Activated T-cell treated with anti-CD3 and anti-CD28 coated beads for 24 hours (primary cell): ENCODE results near the gene PPP2R3C.
"Not testable (repeated sequence)": the region's sequence is repeated elsewhere in the genome, so short reads cannot be mapped to it uniquely, and the experiment has no call there.

Experiments
- DNase-seq: peaks from one replicate; pipeline ENCODE4 v3.0.0-alpha.2; 2020; ENCODE audit warnings: low read depth

The PPP2R3C gene

GRCh38 chr14:35121887-35122695 is at the start of gene PPP2R3C, which contains the start of gene PRORP:
Gene PPP2R3C (minus strand): TSS chr14:35121990. CDS start chr14:35121959, 31 bp downstream.
Gene PRORP (plus strand): TSS chr14:35122552. CDS start chr14:35123246, 694 bp downstream.
- DNase-seq: peak; percentile 79

DNA sequence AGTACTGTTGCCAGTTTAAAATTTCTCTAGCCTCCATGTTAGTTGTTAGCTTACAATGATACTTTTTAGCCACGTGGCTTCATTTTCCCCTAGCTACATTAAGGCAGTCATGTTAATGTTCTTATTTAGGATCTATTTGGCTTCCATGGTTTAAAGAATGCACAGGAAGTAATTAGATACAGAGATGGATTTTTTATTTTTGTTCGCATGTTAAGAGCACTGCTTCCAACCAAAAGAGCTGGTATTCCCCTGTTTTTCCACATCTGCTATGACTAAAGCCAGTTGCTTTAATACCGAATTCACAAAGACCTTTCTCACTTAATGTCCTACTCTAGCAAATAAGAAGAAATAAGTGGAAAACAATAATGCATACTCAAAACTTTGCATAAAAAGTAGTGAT is 45.7 kb upstream of the PPP2R3C start:
- no peak for DNase-seq

DNA sequence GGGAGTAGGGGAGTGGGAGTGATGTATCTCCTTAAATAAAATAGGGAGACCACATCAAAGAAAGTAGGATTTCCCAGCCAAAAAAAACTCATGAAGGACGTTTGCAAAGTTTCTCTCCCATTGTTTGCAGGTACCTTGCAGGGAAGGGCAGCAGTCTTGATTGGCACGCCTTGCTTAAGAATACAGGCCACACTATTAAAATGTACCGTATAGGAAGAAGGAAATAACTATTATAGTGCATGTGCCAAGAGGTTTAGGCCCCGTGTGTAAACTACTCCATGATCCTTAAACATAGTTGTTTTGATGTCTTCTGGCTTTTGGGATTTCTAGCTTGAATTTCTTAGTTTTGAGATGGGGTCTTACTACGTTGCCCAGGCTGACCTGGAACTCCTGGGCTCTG is 43.1 kb upstream of the PPP2R3C start:
- DNase-seq: no peak

DNA sequence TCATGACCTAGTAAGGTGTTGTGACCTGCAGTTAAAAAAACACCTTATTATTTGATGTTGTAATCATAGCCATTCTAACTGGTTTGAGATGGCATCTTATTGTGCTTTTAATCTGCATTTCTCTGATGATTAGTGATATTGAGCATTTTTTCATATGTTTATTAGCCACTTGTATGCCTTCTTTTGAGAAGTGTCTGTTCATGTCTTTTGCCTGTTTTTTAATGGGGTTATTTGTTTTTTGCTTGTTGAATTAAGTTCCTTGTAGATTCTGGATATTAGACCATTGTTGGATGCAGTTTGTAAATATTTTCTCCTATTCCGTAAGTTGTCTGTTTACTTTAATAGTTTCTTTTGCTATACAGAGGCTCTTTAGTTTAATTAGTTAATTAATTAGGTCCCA is 41.6 kb upstream of the PPP2R3C start:
- DNase-seq: no peak

- DNase-seq: peak; percentile 7
These were observed 39.4 kb upstream of the PPP2R3C start for GRCh38 chr14:35161231-35161630.

DNA sequence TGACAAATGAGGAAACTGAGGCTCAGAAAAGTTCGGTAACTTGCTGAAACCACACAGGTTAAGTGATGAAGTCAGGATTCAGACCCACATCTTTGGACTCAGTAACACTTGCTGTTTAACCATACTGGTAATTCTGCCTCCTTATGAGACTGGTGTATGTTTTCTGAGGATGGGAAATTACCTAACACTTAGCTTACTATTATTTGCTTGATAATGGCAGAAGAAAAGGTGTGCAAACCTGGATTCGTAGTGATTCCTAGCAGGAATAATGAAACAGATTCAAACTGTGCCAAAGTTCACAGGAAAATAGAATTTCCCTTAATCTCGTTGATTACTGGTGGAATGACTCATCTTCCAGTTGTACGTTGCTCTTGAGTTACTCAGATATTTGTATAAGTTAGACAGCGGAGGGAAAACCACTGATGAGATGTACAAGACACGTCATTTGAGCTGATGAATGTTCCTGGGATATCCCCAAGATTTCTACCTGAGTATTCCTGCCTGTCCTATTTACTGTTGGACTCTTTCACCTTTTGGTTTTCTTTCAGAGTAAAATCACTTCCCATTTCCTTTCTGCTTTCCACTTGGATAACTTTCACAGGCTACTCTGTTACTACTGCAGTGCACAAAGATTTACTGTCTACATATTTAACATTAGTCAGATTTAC is 38.1 kb upstream of the PPP2R3C start:
- no peak for DNase-seq

DNA sequence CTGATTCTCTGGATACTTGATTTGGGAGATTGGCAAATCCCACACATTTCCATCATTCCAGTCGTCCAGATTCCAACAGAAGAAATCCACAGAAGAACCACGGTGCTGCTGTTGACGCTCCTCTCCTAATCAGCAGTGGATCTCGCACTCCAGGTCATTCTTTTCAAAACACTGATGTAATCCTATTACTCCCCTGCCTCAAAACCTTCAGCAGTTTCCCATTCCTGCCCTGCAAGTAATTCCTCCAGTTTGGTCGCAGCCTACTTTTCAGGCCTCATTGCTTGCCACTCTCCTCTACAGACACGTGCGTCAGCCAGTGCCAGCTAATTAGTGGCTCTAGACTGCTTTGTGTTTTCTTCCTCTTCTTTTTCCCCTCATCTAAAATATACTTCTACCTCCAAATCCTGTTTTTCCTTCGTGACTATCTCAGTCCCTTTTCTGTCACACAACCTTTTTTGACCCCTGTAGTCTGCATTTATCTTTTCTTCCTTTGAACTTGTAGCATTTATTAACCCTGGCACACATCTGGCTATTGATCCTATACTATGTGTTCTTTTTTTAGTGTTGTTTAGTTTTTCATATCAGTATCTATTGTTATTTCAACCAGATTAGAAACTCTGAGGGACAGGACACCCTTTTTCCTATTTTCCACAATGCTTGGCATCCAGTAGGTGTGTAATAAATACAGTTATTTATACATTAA is 37.3 kb upstream of the PPP2R3C start:
- no peak for DNase-seq

DNA sequence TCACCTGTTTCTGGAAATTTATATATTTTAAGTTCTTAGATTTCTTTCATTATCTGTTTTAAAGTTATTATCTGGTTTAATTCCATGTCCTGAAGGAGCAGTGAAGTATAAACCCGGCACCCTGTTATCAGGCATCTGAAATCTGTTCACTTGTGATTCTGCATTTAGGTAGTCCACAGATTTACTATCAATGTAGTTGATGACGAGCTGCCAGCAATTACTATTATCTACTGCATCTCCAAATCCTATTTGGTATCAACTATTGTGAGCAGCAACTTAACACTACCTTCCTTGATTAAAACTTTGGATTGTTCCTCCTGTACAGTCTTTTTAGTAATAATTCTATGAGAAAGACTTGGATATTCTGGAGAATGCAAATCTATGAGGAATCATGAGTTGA is 36.7 kb upstream of the PPP2R3C start:
- DNase-seq: no peak

DNA sequence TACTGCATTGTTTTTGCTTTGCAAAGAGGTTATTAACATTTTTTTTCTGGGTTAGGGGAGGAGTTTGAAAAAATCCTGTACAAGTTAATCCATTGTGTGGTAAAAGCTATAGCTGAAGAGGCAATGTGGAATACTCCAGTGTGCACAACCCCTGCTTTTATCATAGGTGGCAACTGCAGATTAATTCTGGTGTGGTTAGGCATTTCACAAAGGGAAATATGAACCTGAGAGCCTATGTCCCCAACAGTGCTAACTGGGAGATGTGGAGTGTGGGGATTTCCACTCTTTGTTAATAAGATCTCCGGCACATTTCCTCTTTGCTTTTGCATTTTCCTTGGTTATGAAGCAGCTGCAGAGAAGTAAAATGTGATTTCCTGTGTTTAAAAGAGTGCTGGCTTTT is 34.2 kb upstream of the PPP2R3C start:
- no peak for DNase-seq

GRCh38 chr14:35154016-35154415 is 32.2 kb upstream of the PPP2R3C start:
- DNase-seq: no peak

- DNase-seq: not testable (repeated sequence)
These were observed 30.7 kb upstream of the PPP2R3C start for GRCh38 chr14:35152531-35152930.

DNA sequence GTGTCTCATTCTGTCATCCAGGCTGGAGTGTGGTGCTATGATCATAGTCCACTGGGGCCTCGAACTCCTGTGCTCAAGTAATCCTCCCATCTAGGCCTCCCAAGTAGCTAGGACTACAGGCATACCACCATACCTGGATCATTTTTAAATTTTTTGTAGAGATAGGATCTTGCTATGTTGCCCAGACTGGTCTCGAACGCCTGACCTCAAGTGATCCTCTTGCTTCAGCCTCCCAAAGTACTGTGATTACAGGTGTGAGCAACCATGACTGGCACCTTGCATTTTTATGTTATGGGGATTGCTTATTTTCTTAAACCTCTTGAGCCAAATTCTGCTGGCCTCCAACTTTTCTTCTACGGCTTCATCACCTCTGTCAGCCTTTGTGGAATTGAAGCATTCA is 27.4 kb upstream of the PPP2R3C start:
- DNase-seq: no peak

GRCh38 chr14:35147711-35148110 is 25.9 kb upstream of the PPP2R3C start:
- DNase-seq: no peak

DNA sequence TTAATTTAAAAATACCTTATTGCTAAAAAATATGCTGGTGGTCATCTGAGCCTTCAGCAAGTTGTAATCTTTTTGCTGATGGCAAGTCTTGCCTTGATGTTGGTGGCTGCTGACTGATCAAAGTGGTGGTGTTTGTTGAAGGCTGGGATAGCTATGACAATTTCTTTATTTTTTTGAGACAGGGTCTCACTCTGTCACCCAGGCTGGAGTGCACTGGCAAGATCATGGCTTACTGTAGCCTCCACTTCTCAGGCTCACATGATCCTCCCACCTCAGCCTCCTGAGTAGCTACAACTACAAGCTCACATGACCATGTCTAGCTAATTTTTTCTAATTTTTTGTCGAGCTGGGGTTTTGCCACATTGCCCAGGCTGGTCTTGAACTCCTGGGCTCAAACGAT is 25.4 kb upstream of the PPP2R3C start:
- no peak for DNase-seq

DNA sequence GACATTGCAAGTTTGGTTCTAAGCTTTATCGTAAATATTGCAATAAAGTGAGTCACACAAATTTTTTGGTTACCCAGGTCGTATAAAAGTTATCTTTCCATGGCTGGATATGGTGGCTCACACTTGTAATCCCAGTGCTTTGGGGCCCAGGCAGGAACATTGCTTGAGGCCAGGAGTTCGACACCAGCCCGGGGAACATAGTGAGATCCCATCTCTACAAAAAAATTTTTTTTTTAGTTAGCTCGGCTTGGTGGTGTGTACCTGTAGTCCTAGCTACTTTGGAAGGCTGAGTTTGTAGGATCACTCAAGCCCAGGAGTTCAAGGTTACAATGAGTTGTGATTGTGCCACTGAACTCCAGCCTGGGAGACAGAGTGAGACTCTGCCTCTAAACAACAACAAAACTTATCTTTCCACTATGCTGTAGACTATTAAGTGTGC is 24.9 kb upstream of the PPP2R3C start:
- DNase-seq: no peak

DNA sequence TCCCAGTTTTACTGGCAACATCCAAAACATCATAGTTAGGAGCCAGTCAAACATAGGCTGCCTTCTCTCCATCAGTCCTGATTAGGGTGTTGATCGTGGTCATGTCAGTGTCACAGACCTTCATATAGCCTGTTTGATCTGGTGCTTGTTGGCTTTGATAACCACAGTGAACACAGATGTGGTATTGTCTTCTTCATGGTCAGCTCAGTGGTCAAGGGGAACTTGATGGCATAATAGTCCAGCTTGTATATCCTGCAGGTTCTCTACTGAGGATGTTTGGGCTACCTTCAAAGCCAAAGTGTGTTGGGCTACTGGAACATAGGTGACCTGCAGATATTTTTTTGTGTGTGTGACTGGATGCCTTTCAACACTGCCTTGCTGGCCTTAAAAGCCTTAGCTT is 22.2 kb upstream of the PPP2R3C start:
- DNase-seq: no peak

DNA sequence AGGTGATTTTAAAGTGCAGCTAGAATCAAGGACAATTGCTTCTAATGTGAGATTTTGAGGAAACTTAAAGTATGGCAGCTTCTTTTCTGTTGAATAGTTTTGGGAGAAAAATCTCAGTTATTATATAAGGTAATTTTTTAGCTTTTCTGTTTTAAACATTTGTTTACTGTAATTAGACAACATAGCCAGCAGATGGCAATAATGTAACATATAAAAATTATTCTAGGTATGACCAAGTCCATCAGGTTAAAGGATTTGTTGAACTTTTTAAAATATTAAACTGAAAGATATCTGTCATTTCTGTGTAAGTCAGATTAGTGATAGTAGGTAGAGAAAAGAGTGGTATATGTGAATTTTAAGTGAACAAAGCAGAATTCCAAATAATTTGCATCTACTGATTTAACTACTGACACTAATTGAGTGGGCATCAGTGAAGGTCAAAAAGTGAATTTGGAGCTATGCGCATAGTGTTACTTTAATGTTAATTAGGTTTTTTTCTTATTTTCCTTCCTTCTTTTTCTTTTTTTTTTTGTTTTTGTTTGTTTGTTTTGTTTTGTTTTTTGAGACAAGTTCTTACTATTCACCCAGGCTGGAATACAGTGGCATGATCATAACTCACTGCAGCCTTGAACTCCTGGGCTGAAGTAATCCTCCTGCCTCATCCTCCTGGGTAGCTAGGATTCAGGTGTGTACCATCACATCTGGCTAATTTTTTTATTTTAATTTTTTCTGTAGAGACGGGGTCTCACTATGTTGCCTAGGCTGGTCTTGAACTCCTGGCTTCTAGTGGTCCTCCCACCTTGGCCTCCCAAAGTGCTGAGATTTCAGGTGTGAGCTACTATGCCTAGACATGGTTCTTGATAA is 19.2 kb upstream of the PPP2R3C start:
- no peak for DNase-seq

DNA sequence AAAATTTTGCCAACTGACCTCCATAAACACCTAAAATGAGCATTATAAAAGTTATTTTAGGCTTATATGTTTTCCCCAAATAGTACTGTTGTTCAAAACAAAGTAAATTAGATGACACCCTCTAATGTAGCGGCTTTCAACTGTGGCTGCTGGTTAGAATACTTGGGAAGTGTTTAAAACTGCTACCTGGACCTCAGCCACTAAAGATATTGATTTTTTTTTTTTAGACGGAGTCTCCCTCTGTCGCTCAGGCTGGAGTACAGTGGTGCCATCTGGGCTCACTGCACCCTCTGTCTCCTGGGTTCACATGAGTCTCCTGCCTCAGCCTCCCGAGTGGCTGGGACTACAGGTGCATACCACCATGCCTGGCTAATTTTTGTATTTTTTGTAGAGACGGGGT is 16.8 kb upstream of the PPP2R3C start:
- no peak for DNase-seq

GRCh38 chr14:35134329-35135123 is 12.7 kb upstream of the PPP2R3C start:
- no peak for DNase-seq

DNA sequence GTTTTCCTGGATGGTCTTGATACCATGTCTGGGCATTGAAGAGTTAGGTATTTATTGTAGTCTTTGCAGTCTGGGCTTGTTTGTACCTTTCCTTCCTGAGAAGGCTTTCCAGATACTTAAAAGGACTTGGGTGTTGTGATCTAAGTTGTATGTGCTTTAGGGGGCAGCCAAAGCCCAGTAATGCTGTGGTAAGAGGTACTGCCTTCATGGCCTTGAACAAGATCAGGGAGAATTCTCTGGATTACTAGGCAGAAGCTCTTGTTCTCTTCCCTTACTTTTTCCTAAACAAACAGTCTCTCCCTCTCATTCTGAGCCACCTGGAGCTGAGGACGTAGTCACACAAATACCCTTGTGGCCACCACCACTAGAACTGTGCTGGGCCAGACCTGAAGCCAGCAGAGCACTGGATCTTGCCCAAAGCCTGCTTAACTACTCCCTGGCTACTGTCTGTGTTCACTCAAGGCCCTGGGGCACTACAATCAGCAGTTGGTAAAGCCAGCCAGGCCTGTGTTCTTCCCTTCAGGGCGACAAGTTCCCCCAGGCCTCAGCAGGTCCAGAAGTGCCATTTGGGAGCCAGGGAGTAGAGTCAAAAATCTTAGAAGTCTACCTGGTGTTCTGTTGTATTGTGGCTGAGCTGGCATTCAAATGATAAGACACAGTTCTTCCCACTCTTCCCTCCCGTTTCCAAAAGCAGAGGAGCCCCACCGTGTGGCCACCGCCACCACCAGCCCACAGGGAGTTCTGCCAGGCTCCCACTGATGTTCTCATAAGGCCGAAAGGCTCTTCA is 11.9 kb upstream of the PPP2R3C start:
- no peak for DNase-seq
